Endothelial cell of umbilical vein (primary cell): ENCODE results near the gene XRCC6. TPM values are rescaled to one million over a fixed set of nuclear protein-coding genes. Genes with fewer than 3 reads are reported as not detected.
"Not testable (repeated sequence)": the region's sequence is repeated elsewhere in the genome, so short reads cannot be mapped to it uniquely, and the experiment has no call there.

Source experiments
- BruUV-seq: library from RNA; stranded (reverse); fragments of 400-500 nt; replicated peaks from 2 replicates; lab custom pipeline; 2021; lab: Mats Ljungman, UMichigan
- CTCF ChIA-PET: fragments of 300-600, 350-600 bp; sonication (Branson Sonifier 250); formaldehyde crosslinking; loops from one replicate; lab custom pipeline; 2021; ENCODE audit warnings: antibody characterized with exemption, inconsistent platforms; lab: Charles Lee
- POLR2A ChIA-PET: fragments of 300-600, 350-600 bp; sonication (Branson Sonifier 250); formaldehyde crosslinking; loops from one replicate; lab custom pipeline; 2021; ENCODE audit warnings: antibody characterized with exemption, inconsistent platforms; lab: Charles Lee
- DNase-seq: peaks from one replicate; pipeline ENCODE4 v3.0.0-alpha.2; 2011; ENCODE audit warnings: low read depth, low spot score
- FAIRE-seq: peaks from 2 replicates; lab custom pipeline; 2011; peaks lifted over from hg19 to GRCh38; lab: Jason Lieb, UNC
- H2AFZ ChIP-seq: 2 replicates; pipeline ENCODE4 v1.6.0; 2012; ENCODE audit warnings: low read depth, low read length, control low read depth, inconsistent platforms
- H3K27ac ChIP-seq: 2 replicates; pipeline ENCODE4 v1.5.1; 2011; ENCODE audit warnings: low read depth, mild to moderate bottlenecking, control low read depth, low read length, moderate library complexity; ENCODE audit not compliant: insufficient read depth
- H3K27me3 ChIP-seq, 2 experiments: 2 replicates each; pipeline versions ENCODE4 v1.6.0 to v1.6.1; 2011; ENCODE audit warnings: low read length in 2 of 2, mixed read lengths in 1 of 2; ENCODE audit not compliant: control insufficient read depth in 2 of 2, insufficient read depth in 2 of 2
- H3K36me3 ChIP-seq, 2 experiments: 2 replicates in 1 of 2; 3 replicates in 1 of 2; pipeline ENCODE4 v1.5.1; 2011; ENCODE audit warnings: low read length in 2 of 2, mild to moderate bottlenecking in 1 of 2, moderate library complexity in 1 of 2; ENCODE audit not compliant: control insufficient read depth in 2 of 2, insufficient read depth in 2 of 2; ENCODE audit errors: extremely low read depth in 1 of 2
- H3K4me1 ChIP-seq: 3 replicates; pipeline ENCODE4 v1.5.1; 2011; ENCODE audit warnings: mild to moderate bottlenecking, low read length; ENCODE audit not compliant: control insufficient read depth, insufficient read depth; ENCODE audit errors: extremely low read depth
- H3K4me2 ChIP-seq: 2 replicates; pipeline ENCODE4 v1.6.1; 2011; ENCODE audit warnings: low read length, control low read depth, mixed read lengths; ENCODE audit not compliant: insufficient read depth
- H3K4me3 ChIP-seq, 3 experiments: fragments of 200-600 bp in 1 of 3; sonication (generic), shearing (Covaris generic) in 1 of 3; replicated peaks in 1 of 3; 2 replicates each; pipeline ENCODE4 v1.5.1; 2011 to 2016; ENCODE audit warnings: control low read depth in 3 of 3, low read length in 3 of 3, mild to moderate bottlenecking in 2 of 3, inconsistent platforms in 1 of 3, low read depth in 1 of 3, moderate library complexity in 1 of 3; ENCODE audit not compliant: insufficient read depth in 1 of 3
- H3K79me2 ChIP-seq: 2 replicates; pipeline ENCODE4 v1.6.0; 2012; ENCODE audit warnings: low read length, inconsistent platforms; ENCODE audit not compliant: control insufficient read depth, insufficient read depth
- H3K9ac ChIP-seq: replicated peaks from 2 replicates; pipeline ENCODE3; 2011; ENCODE audit warnings: low read length, control low read depth; ENCODE audit not compliant: insufficient read depth; ENCODE audit errors: extremely low read depth
- H3K9me1 ChIP-seq: replicated peaks from 3 replicates; pipeline ENCODE4 v1.6.0; 2011; ENCODE audit warnings: mild to moderate bottlenecking, low read length; ENCODE audit not compliant: control insufficient read depth, insufficient read depth; ENCODE audit errors: extremely low read depth
- H3K9me3 ChIP-seq: replicated peaks from 2 replicates; pipeline ENCODE4 v1.5.1; 2012; ENCODE audit warnings: low read length, inconsistent platforms; ENCODE audit not compliant: control insufficient read depth, insufficient read depth
- H4K20me1 ChIP-seq: replicated peaks from 2 replicates; pipeline ENCODE3; 2011; ENCODE audit warnings: mild to moderate bottlenecking, low read length; ENCODE audit not compliant: control insufficient read depth, insufficient read depth; ENCODE audit errors: extremely low read depth
- GATA2 ChIP-seq: IDR thresholded peaks from 2 replicates; pipeline ENCODE4 v1.7.0; 2011; ENCODE audit warnings: low read depth, mild to moderate bottlenecking, moderate library complexity, mixed read lengths, low read length; ENCODE audit not compliant: insufficient read length, insufficient read depth
- POLR2A ChIP-seq: IDR thresholded peaks from 2 replicates; pipeline ENCODE4 v1.6.1; 2012; ENCODE audit warnings: low read depth, mild to moderate bottlenecking, control low read depth, low read length
- dilution Hi-C: fragments of 300-500 bp; cut with MboI; formaldehyde crosslinking; loops from one replicate; pipeline ENCODE4 v1.15.0; 2019; ENCODE audit warnings: low sequenced_read_pairs; ENCODE audit not compliant: extremely low pct_ligation_motif_present
- intact Hi-C: fragments of 100-400 bp; cut with micrococcal nuclease; formaldehyde crosslinking; loops from one replicate; pipeline ENCODE4 v1.10.0; 2022
- polyA plus RNA-seq, 4 experiments: library from polyadenylated mRNA; depleted of rRNA in 3 of 4; stranded (reverse) in 3 of 4; unstranded in 1 of 4; fragments of >200 nt; gene quantifications; 2 replicates each; pipeline versions ENCODE4 v1.2.1 to v1.2.3, GENCODE V29; 2011 to 2012; ENCODE audit warnings: missing spikeins in 1 of 4
- total RNA-seq: library from RNA; stranded (reverse); gene quantifications from 2 replicates; pipeline ENCODE4 v1.2.3, GENCODE V29; 2021

Gene XRCC6
- total and polyA plus RNA-seq, 2 donors (not counting 3 experiments of a cell fraction or from before 2014, with no cell fraction given): 117 to 309 TPM

DNA sequence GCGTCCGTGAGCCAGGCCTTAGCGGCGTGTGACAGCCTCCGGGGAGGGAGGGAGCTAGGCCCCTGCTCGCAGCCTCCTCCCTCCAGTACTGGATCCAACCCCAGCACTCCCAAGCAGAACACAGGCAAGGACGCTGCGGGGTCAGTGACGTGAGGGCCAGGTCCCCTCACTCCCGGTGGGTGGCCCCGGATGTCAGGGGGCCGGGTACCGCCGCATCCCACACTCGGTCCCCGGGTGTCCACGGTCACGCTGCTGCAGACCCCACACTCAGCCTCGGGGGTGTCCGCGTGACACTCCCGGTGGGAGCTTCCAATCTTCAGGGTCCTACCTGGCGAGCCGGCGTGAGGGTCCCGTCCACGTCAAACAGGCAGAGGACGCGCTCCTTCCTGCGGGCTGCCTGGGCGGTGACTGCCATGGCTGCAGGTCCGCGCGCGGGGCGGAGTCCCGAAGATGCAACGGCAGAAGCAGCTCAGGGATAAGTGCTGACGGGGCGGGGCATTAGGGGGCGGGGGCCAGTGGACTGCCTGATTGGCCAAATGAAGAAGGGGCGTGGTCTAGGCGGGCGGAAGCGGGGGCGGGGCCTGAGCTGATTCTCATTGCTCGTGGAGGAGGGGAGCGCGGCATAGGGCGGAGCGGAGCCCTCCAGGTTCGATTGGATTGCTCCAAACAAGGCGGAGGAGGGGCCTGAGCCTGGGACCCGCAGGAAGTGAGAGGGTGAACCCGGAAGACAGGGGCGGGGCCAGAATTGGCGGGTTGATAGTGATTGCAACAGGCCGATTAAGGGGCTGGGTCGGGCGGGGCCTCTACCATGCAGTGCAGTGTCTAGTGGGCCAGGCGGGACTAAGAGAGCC, 31.5 kb upstream of the XRCC6 start, which contains the start of gene PMM1:
PMM1 (minus strand) TSS at position 450 of the 851 bp plus-strand sequence; CDS start at position 415, 35 bp downstream.
- no peaks in the 10 kb centered on the region for H4K20me1 ChIP-seq
- peaks cover 6% of the 10 kb centered on the region for H3K4me1 ChIP-seq
- no peaks in the 10 kb centered on the region for H3K9me3 ChIP-seq
- peak; percentile 100 for DNase-seq
- BruUV-seq: TSS peak; percentile 13
- FAIRE-seq: peak; percentile 99
- no peak for TF ChIP-seq GATA2
- TF ChIP-seq POLR2A: peak; percentile 65
- POLR2A ChIA-PET: interaction anchor here (0.5 to 1.9 kb wide), 12 partner anchors 8 to 1549 kb away, joined by 3 to 9 read pairs (median 4); partner anchors contain the start of genes DESI1, POLR3H and XRCC6
- peak within 1 kb of the TSS; percentile 30 for H3K27ac ChIP-seq
- CTCF ChIA-PET: interaction anchor here (0.7 to 3.7 kb wide), 19 partner anchors 8 to 186 kb away, joined by 3 to 35 read pairs (median 6); partner anchors contain the start of genes DESI1, POLR3H and XRCC6
- H3K27me3 ChIP-seq: no peaks in the 10 kb centered on the region
- intact Hi-C loops (loop anchor here (1.0 kb wide), 1 partner anchor 45 kb away; the partner anchor contains the start of gene POLR3H), dilution Hi-C loops (no loop called here)
- H3K9me1 ChIP-seq: no peaks in the 10 kb centered on the region
- peak within 1 kb of the TSS; percentile 57 for H3K4me2 ChIP-seq
- peak within 1 kb of the TSS; percentile 55 for H3K9ac ChIP-seq
- peaks cover 2% of the 10 kb centered on the region for H3K79me2 ChIP-seq
- peak within 1 kb of the TSS; percentile 25 to 70 (median 54) for H3K4me3 ChIP-seq
- H3K36me3 ChIP-seq: no peaks in the 10 kb centered on the region
- peak within 1 kb of the TSS; percentile 82 for H2AFZ ChIP-seq

DNA sequence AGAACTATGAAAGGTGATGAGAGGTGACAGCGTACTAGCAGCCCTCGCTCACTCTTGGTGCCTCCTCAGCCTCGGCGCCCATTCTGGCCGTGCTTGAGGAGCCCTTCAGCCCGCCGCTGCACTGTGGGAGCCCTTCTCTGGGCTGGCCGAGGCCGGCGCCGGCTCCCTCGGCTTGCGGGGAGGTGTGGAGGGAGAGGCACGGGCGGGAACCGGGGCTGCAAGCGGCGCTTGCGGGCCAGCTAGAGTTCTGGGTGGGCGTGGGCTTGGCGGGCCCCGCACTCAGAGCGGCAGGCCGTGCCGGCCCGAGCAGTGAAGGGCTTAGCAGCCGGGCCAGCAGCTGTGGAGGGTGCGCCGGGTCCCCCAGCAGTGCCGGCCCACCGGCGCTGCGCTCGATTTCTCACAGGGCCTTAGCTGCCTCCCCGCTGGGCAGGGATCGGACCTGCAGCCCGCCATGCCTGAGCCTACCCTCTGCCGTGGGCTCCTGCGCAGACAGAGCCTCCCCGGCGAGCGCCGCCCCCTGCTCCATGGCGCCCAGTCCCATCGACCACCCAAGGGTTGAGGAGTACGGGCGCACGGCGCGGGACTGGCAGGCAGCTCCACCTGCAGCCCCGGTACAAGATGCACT, 27.6 kb upstream of the XRCC6 start:
- BruUV-seq, H2AFZ ChIP-seq, POLR2A ChIA-PET, H3K9me3 ChIP-seq, FAIRE-seq, H3K9ac ChIP-seq, H3K4me3 ChIP-seq, H3K79me2 ChIP-seq, intact Hi-C loops, H3K4me2 ChIP-seq, H3K36me3 ChIP-seq, dilution Hi-C loops, DNase-seq, H4K20me1 ChIP-seq, H3K9me1 ChIP-seq, H3K27ac ChIP-seq, H3K27me3 ChIP-seq: not testable (repeated sequence)
- CTCF ChIA-PET: interaction anchor here (0.8 to 1.4 kb wide), 3 partner anchors 12 to 76 kb away, joined by 3 to 4 read pairs (median 3); no protein-coding TSS in a partner anchor
- H3K4me1 ChIP-seq: peaks cover 17% of the 10 kb centered on the region
